ENCODE measurements around the gene TRIM3. TPM values are rescaled to one million over a fixed set of nuclear protein-coding genes. Genes with fewer than 3 reads are reported as not detected.

The TRIM3 gene
- total RNA-seq, 1 experiment from 2014 or later, result 20.4 TPM

DNA sequence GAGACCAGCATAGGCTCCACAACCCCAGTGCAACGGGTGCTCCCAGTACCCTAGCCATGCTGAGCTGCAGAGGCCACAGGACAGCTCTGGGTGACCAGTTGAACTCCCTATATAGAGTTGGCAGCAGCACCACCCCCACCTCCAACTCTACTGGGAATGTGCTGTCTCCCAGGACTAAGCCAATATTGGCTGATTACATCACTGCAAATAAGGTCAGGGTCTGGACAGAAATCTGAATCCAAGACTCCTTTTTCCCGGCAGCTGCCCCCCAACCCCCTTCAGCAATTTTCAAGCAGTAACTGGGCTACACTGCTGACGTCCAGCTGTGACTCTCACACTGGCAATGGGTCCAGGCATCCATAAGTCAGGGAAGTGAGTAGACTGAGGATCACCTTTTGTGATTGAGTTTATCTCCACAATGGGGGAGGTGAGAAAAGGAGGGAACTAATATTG is 32.8 kb downstream of the TRIM3 start, which contains the start of gene HPX:
TSS of gene HPX (minus strand) at position 82 of the 453 bp plus-strand sequence. CDS start at position 58, 24 bp downstream.
- Histone ChIP-seq H3K27me3 (ENCODE audit: low read length) (no peaks in the 10 kb centered on the region), H3K36me3 (ENCODE audit: insufficient read depth, low read length) (no peaks in the 10 kb centered on the region), H3K4me3 (ENCODE audit: low read length) (no peak within 1 kb of the TSS), H4K20me1 (ENCODE audit: insufficient read depth, low read depth, low read length) (no peaks in the 10 kb centered on the region), H3K9ac (ENCODE audit: low read length) (no peak within 1 kb of the TSS), H3K4me2 (ENCODE audit: low read depth, low read length, poor library complexity, severe bottlenecking) (no peak within 1 kb of the TSS), H3K9me2 (replicated peaks; ENCODE audit: insufficient read depth, low read length) (no peaks in the 10 kb centered on the region), H3K4me1 (ENCODE audit: low read length) (peaks cover 14% of the 10 kb centered on the region), H3K9me3 (ENCODE audit: low read length) (no peaks in the 10 kb centered on the region), H3K27ac (ENCODE audit: low read length) (no peak within 1 kb of the TSS), H3K79me2 (ENCODE audit: low read length) (no peaks in the 10 kb centered on the region), H2AFZ (ENCODE audit: low read length) (no peak within 1 kb of the TSS)
- no peak for DNase-seq

- Histone ChIP-seq H3K79me2 (ENCODE audit: low read length) (no peaks in the 10 kb centered on the region), H3K36me3 (ENCODE audit: insufficient read depth, low read length) (no peaks in the 10 kb centered on the region), H3K27ac (ENCODE audit: low read length) (no peak overlapping the region), H4K20me1 (ENCODE audit: insufficient read depth, low read depth, low read length) (no peaks in the 10 kb centered on the region), H3K9me3 (ENCODE audit: low read length) (no peaks in the 10 kb centered on the region), H3K4me1 (ENCODE audit: low read length) (peaks cover 26% of the 10 kb centered on the region), H3K4me3 (ENCODE audit: low read length) (no peak overlapping the region), H3K27me3 (ENCODE audit: low read length) (no peaks in the 10 kb centered on the region), H2AFZ (ENCODE audit: low read length) (peak overlapping the region; percentile 4; the same call in 1 of the 2 replicates), H3K9me2 (replicated peaks; ENCODE audit: insufficient read depth, low read length) (no peaks in the 10 kb centered on the region), H3K9ac (ENCODE audit: low read length) (no peak overlapping the region), H3K4me2 (ENCODE audit: low read depth, low read length, poor library complexity, severe bottlenecking) (no peak overlapping the region)
- peak; percentile 78 for DNase-seq
Measured at GRCh38 chr11:6438979-6439571, 34.7 kb downstream of the TRIM3 start.

DNA sequence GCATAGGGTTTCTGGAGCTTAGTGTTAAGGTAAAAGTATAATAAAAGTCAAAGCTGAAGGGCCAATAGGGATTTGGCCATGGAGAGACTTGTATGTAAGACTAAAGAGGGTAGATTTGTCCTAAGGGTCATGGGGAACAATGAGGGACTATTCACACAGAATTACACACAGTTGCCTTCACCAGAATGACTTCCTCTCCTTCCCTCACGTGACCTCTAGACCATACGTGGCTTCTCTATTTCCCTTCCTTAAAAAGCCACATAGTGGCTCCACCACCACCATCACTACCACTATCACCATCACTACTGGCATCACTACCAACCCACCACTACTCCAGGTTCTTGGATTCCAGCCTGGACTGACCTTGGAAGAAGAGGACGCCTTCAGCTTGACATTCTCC is 35.7 kb downstream of the TRIM3 start:
- peak; percentile 46 for DNase-seq
- no peak overlapping the region for H2AFZ ChIP-seq (ENCODE audit: low read length)

GRCh38 chr11:6437423-6437822 is 36.3 kb downstream of the TRIM3 start:
- H3K79me2 ChIP-seq (ENCODE audit: low read length), result no peaks in the 10 kb centered on the region
- H3K27me3 ChIP-seq (ENCODE audit: low read length), result no peaks in the 10 kb centered on the region
- no peaks in the 10 kb centered on the region for H4K20me1 ChIP-seq (ENCODE audit: insufficient read depth, low read depth, low read length)
- H3K4me3 ChIP-seq (ENCODE audit: low read length), result no peak overlapping the region
- H3K4me1 ChIP-seq (ENCODE audit: low read length), result peaks cover 28% of the 10 kb centered on the region
- no peak overlapping the region for H3K4me2 ChIP-seq (ENCODE audit: low read depth, low read length, poor library complexity, severe bottlenecking)
- H3K9me3 ChIP-seq (ENCODE audit: low read length), result no peaks in the 10 kb centered on the region
- no peak overlapping the region for H2AFZ ChIP-seq (ENCODE audit: low read length)
- H3K9me2 ChIP-seq (replicated peaks; ENCODE audit: insufficient read depth, low read length), result no peaks in the 10 kb centered on the region
- no peak overlapping the region for H3K9ac ChIP-seq (ENCODE audit: low read length)
- H3K27ac ChIP-seq (ENCODE audit: low read length), result no peak overlapping the region
- no peaks in the 10 kb centered on the region for H3K36me3 ChIP-seq (ENCODE audit: insufficient read depth, low read length)
- DNase-seq, result no peak

More for the DNA sequence above, 35.7 kb downstream of the TRIM3 start:
- Histone ChIP-seq H3K79me2 (ENCODE audit: low read length) (no peaks in the 10 kb centered on the region), H3K9ac (ENCODE audit: low read length) (no peak overlapping the region), H3K36me3 (ENCODE audit: insufficient read depth, low read length) (no peaks in the 10 kb centered on the region), H3K9me2 (replicated peaks; ENCODE audit: insufficient read depth, low read length) (no peaks in the 10 kb centered on the region), H4K20me1 (ENCODE audit: insufficient read depth, low read depth, low read length) (no peaks in the 10 kb centered on the region), H3K4me3 (ENCODE audit: low read length) (no peak overlapping the region), H3K9me3 (ENCODE audit: low read length) (no peaks in the 10 kb centered on the region), H3K27me3 (ENCODE audit: low read length) (no peaks in the 10 kb centered on the region), H3K4me2 (ENCODE audit: low read depth, low read length, poor library complexity, severe bottlenecking) (no peak overlapping the region), H3K27ac (ENCODE audit: low read length) (no peak overlapping the region), H3K4me1 (ENCODE audit: low read length) (peaks cover 28% of the 10 kb centered on the region)

GRCh38 chr11:6433998-6434660 is 39.6 kb downstream of the TRIM3 start:
- H3K4me1 ChIP-seq (ENCODE audit: low read length), result peaks cover 28% of the 10 kb centered on the region
- no peak overlapping the region for H3K4me3 ChIP-seq (ENCODE audit: low read length)

GRCh38 chr11:6431861-6432260 is 41.9 kb downstream of the TRIM3 start:
- peaks cover 22% of the 10 kb centered on the region for H3K4me1 ChIP-seq (ENCODE audit: low read length)
- no peak overlapping the region for H3K27ac ChIP-seq (ENCODE audit: low read length)

More at GRCh38 chr11:6433998-6434660, 39.6 kb downstream of the TRIM3 start:
- no peaks in the 10 kb centered on the region for H3K27me3 ChIP-seq (ENCODE audit: low read length)
- no peaks in the 10 kb centered on the region for H3K9me3 ChIP-seq (ENCODE audit: low read length)
- H4K20me1 ChIP-seq (ENCODE audit: insufficient read depth, low read depth, low read length), result no peaks in the 10 kb centered on the region
- H3K4me2 ChIP-seq (ENCODE audit: low read depth, low read length, poor library complexity, severe bottlenecking), result no peak overlapping the region
- no peak overlapping the region for H3K27ac ChIP-seq (ENCODE audit: low read length)
- no peaks in the 10 kb centered on the region for H3K9me2 ChIP-seq (replicated peaks; ENCODE audit: insufficient read depth, low read length)
- H2AFZ ChIP-seq (ENCODE audit: low read length), result no peak overlapping the region
- DNase-seq, result no peak
- no peak overlapping the region for H3K9ac ChIP-seq (ENCODE audit: low read length)
- no peaks in the 10 kb centered on the region for H3K79me2 ChIP-seq (ENCODE audit: low read length)
- H3K36me3 ChIP-seq (ENCODE audit: insufficient read depth, low read length), result no peaks in the 10 kb centered on the region

GRCh38 chr11:6427516-6427915 is 46.2 kb downstream of the TRIM3 start:
- Histone ChIP-seq H4K20me1 (ENCODE audit: insufficient read depth, low read depth, low read length) (no peaks in the 10 kb centered on the region), H3K4me1 (ENCODE audit: low read length) (no peaks in the 10 kb centered on the region), H3K9me2 (replicated peaks; ENCODE audit: insufficient read depth, low read length) (no peaks in the 10 kb centered on the region), H3K9me3 (ENCODE audit: low read length) (no peaks in the 10 kb centered on the region), H3K36me3 (ENCODE audit: insufficient read depth, low read length) (no peaks in the 10 kb centered on the region), H2AFZ (ENCODE audit: low read length) (no peak overlapping the region), H3K4me3 (ENCODE audit: low read length) (no peak overlapping the region), H3K27ac (ENCODE audit: low read length) (no peak overlapping the region), H3K79me2 (ENCODE audit: low read length) (no peaks in the 10 kb centered on the region), H3K9ac (ENCODE audit: low read length) (no peak overlapping the region), H3K4me2 (ENCODE audit: low read depth, low read length, poor library complexity, severe bottlenecking) (no peak overlapping the region), H3K27me3 (ENCODE audit: low read length) (no peaks in the 10 kb centered on the region)
- no peak for DNase-seq

More at GRCh38 chr11:6431861-6432260, 41.9 kb downstream of the TRIM3 start:
- Histone ChIP-seq H2AFZ (ENCODE audit: low read length) (no peak overlapping the region), H3K27me3 (ENCODE audit: low read length) (no peaks in the 10 kb centered on the region), H3K36me3 (ENCODE audit: insufficient read depth, low read length) (no peaks in the 10 kb centered on the region), H3K9me2 (replicated peaks; ENCODE audit: insufficient read depth, low read length) (no peaks in the 10 kb centered on the region), H4K20me1 (ENCODE audit: insufficient read depth, low read depth, low read length) (no peaks in the 10 kb centered on the region), H3K9me3 (ENCODE audit: low read length) (no peaks in the 10 kb centered on the region), H3K4me2 (ENCODE audit: low read depth, low read length, poor library complexity, severe bottlenecking) (no peak overlapping the region), H3K4me3 (ENCODE audit: low read length) (no peak overlapping the region), H3K9ac (ENCODE audit: low read length) (no peak overlapping the region), H3K79me2 (ENCODE audit: low read length) (no peaks in the 10 kb centered on the region)
- DNase-seq, result no peak

DNA sequence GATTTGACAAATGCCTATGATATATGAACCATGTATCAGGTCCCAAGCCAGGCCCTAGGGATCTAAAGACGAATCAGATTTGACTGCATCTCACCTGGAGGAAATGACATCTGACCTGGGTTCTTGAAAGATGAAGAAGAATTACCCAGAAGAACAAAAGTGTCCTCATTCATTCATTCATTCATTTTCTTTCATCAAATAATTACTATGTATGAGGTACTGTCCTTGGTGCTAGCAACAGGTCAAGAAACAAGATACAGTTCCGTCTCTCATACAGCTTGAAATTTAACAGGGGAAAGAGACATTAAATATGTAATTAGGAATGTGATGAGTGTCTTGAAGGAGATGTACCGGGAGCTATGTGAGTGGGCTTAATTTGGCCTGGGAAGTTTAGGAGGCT is 53.1 kb downstream of the TRIM3 start:
- no peak overlapping the region for H3K27ac ChIP-seq (ENCODE audit: low read length)
- no peaks in the 10 kb centered on the region for H3K9me3 ChIP-seq (ENCODE audit: low read length)
- no peak overlapping the region for H3K9ac ChIP-seq (ENCODE audit: low read length)
- no peak overlapping the region for H3K4me2 ChIP-seq (ENCODE audit: low read depth, low read length, poor library complexity, severe bottlenecking)
- no peaks in the 10 kb centered on the region for H3K27me3 ChIP-seq (ENCODE audit: low read length)
- H3K4me1 ChIP-seq (ENCODE audit: low read length), result no peaks in the 10 kb centered on the region
- no peaks in the 10 kb centered on the region for H4K20me1 ChIP-seq (ENCODE audit: insufficient read depth, low read depth, low read length)
- H3K9me2 ChIP-seq (replicated peaks; ENCODE audit: insufficient read depth, low read length), result no peaks in the 10 kb centered on the region
- no peak overlapping the region for H2AFZ ChIP-seq (ENCODE audit: low read length)
- H3K36me3 ChIP-seq (ENCODE audit: insufficient read depth, low read length), result no peaks in the 10 kb centered on the region
- H3K4me3 ChIP-seq (ENCODE audit: low read length), result no peak overlapping the region
- no peak for DNase-seq
- no peaks in the 10 kb centered on the region for H3K79me2 ChIP-seq (ENCODE audit: low read length)

Data from Karpas-422 (cell line).